Hepatocyte (in vitro differentiated cells): ENCODE results near the gene RPL4.

Source experiments
- CTCF ChIP-seq: fragments of 200-600 bp; sonication (generic); IDR thresholded peaks from 2 replicates; pipeline ENCODE4 v1.5.1; 2016; ENCODE audit warnings: antibody characterized with exemption, mild to moderate bottlenecking; ENCODE audit not compliant: poor library complexity
- EZH2 ChIP-seq: fragments of 200-600 bp; sonication (generic); IDR thresholded peaks from 2 replicates; pipeline ENCODE4 v1.6.1; 2016; ENCODE audit warnings: antibody characterized with exemption, mild to moderate bottlenecking, borderline replicate concordance
- EZH2phosphoT487 ChIP-seq: fragments of 200-600 bp; sonication (generic); IDR thresholded peaks from one replicate; pipeline ENCODE4 v1.6.1; 2018; ENCODE audit warnings: antibody characterized with exemption, mild to moderate bottlenecking, low read depth, moderate library complexity; ENCODE audit not compliant: unreplicated experiment, severe bottlenecking

GRCh38 chr15:66498501-66499386 is 5.9 kb downstream of the RPL4 start:
- TF ChIP-seq EZH2 (no peak), CTCF (peak; percentile 50), EZH2phosphoT487 (no peak)
